DND-41 (cell line): ENCODE data around the gene SLIT1.

Experiments
- EZH2 ChIP-seq: IDR thresholded peaks from 3 replicates; pipeline ENCODE4 v1.6.1; 2012; ENCODE audit warnings: borderline replicate concordance, low read depth, mild to moderate bottlenecking, moderate library complexity, low read length, inconsistent platforms; ENCODE audit not compliant: severe bottlenecking
- TF ChIP-seq, protein P1 (sequence below): IDR thresholded peaks from 2 replicates; pipeline ENCODE4 v1.5.1; 2012; ENCODE audit warnings: borderline replicate concordance, low read length, moderate library complexity, mild to moderate bottlenecking; ENCODE audit not compliant: poor library complexity, severe bottlenecking; ENCODE audit errors: extremely low read depth

DNA sequence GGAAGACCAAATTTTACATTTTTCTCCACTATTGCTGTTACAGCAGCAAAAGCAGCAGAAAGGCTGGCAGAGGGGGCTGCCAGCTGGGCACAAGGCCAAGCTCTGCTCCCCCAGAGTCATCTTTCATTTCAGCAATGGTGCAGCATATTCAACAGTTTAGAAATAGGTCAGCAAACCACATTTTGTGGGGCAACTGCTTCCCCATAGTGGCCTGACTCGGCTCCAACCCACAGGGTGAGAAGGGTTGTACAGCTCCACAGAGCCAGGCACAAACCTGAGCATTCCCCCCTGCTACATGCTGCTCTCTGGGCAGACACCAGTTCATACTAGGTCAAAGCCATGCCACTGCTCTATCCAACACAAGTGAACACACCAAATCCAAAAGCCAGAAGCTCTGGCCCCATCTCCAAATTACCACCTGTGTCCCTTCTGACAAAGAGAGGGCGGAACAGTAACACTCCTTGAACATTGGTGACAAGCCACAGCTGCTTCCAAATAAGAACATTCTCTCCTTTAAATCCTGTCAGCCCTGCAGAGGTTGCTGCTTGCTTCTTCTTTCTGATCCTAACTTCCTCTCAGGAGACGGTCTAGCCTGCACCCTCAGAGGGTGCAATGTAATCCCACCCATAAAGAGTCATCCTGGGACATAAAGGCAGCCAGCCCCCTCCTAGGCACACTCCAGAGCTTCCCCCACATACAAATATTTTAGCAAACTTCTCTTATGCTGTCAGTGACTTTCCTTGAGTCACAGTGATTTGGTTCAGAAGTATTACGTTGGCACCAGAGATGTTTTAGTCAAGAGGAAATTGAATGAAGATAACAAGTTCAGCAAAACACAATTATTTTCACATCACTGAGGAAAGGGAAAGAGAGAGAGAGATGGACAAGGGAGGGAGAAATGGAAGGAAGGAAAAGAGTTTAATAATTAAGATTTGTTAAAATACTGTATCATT lies 39.0 kb upstream of the SLIT1 start:
- TF ChIP-seq, protein P1, sequence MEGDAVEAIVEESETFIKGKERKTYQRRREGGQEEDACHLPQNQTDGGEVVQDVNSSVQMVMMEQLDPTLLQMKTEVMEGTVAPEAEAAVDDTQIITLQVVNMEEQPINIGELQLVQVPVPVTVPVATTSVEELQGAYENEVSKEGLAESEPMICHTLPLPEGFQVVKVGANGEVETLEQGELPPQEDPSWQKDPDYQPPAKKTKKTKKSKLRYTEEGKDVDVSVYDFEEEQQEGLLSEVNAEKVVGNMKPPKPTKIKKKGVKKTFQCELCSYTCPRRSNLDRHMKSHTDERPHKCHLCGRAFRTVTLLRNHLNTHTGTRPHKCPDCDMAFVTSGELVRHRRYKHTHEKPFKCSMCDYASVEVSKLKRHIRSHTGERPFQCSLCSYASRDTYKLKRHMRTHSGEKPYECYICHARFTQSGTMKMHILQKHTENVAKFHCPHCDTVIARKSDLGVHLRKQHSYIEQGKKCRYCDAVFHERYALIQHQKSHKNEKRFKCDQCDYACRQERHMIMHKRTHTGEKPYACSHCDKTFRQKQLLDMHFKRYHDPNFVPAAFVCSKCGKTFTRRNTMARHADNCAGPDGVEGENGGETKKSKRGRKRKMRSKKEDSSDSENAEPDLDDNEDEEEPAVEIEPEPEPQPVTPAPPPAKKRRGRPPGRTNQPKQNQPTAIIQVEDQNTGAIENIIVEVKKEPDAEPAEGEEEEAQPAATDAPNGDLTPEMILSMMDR, result no peak
- no peak for TF ChIP-seq EZH2
